A549 treated with AZD9567 at 1 μM for 4 hours (cell line): ENCODE results near the gene RFX4. TPM values are rescaled to one million over a fixed set of nuclear protein-coding genes. Genes with fewer than 3 reads are reported as not detected.

Experiments used
- total RNA-seq: library from RNA; stranded (reverse); fragments of 200-300 nt; extraction: Qiagen RNA extraction; gene quantifications from 5 replicates; pipeline ENCODE4 v1.2.3, GENCODE V29; 2022; ENCODE audit not compliant: insufficient read depth

Gene RFX4
- 0.04 TPM in 1 of 5 replicates, not detected in the others for total RNA-seq

GRCh38 chr12:106582641-106583230 is at the start of gene RFX4:
TSS of gene RFX4 (plus strand) at chr12:106583004. CDS start at chr12:106583321, 317 bp downstream.

GRCh38 chr12:106774005-106774807 is 191.4 kb downstream of the RFX4 start, which contains the start of gene RIC8B:
TSS of gene RIC8B (plus strand) at chr12:106774682. CDS start at chr12:106774746, 64 bp downstream.

Other genes starting within 250 kb of the RFX4 start
- gene POLR3B, start 225.3 kb upstream of the RFX4 start, total RNA-seq: 5.5 to 8.0 TPM (median 5.6 TPM) in 5 replicates
- 8.4 to 24.0 TPM (median 9.2 TPM) in 5 replicates for gene RIC8B, start 191.7 kb downstream of the RFX4 start, total RNA-seq